ENCODE results near the gene EFL1.

DNA sequence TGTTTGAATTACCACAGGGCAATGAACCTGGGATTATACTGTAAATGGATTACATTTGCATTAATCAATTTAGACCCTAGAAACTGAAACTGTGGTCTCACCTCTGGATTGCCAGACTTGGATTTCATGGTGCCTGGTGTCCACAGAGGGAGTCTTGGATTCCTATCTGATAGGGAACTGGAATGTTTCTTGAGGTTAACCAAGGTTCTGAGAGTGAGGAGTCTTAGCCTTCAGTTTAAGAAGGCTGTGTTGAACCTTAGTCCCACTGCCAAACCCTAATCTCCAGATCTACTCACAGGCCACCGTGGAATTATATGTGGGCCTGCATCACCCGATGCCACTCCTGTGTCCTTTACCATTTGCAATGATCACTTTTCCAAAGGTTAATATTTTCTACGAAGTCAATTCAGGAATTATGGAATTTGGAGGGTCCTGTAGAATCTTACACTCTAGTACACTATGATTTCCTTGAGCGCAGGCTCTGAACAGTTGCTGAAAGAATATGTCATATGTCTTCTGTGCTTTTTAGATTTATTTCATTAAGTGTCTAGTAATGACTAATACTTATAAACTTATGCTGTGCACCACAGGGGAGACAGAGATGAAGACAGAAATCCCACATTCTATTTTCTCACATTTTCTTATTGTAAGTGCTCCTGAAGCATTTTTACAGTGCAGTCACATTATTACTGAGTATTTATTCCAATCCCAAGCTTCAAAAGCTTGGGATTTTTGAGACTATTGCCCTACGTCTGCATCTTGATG lies 87.9 kb downstream of the EFL1 start:
- TF ChIP-seq CTCF (IDR thresholded peaks at IDR 0.05) (no peak), POLR2A (IDR thresholded peaks at IDR 0.05) (no peak)

Data from heart left ventricle (tissue), 13 donors.